ENCODE results near the gene ACOT8.

Gene ACOT8

GRCh38 chr20:45857114-45857881, at the start of gene ACOT8, which contains the start of gene ZSWIM3:
ACOT8 (minus strand) TSS chr20:45857392; CDS start chr20:45857315, 77 bp downstream.
ZSWIM3 (plus strand) TSS chr20:45857614; CDS start chr20:45857826, 212 bp downstream.
- Histone ChIP-seq H3K9me2 (replicated peaks; ENCODE audit: control insufficient read depth, low read length) (no peaks in the 10 kb centered on the region), H3K27ac (ENCODE audit: low read depth, low read length) (peak within 1 kb of the TSS; percentile 47), H3K36me3 (ENCODE audit: control insufficient read depth, low read length) (0 out of 2 replicates have a peak, but pooled peaks cover 6% of the 10 kb centered on the region), H3K4me3 (ENCODE audit: low read length) (peak within 1 kb of the TSS; percentile 78), H3K79me2 (ENCODE audit: control insufficient read depth, low read length) (peaks cover 31% of the 10 kb centered on the region), H4K20me1 (ENCODE audit: control insufficient read depth, insufficient read depth, low read depth, low read length) (no peaks in the 10 kb centered on the region), H3K4me2 (ENCODE audit: low read length) (peak within 1 kb of the TSS; percentile 82), H3K4me1 (ENCODE audit: control insufficient read depth, low read length) (peaks cover 22% of the 10 kb centered on the region), H3K9me3 (ENCODE audit: control insufficient read depth, insufficient read depth, low read length) (no peaks in the 10 kb centered on the region), H3F3A (ENCODE audit: control insufficient read depth, insufficient read depth) (no peaks in the 10 kb centered on the region), H3K27me3 (ENCODE audit: control insufficient read depth, low read length) (no peaks in the 10 kb centered on the region)
- TF ChIP-seq, protein P1, sequence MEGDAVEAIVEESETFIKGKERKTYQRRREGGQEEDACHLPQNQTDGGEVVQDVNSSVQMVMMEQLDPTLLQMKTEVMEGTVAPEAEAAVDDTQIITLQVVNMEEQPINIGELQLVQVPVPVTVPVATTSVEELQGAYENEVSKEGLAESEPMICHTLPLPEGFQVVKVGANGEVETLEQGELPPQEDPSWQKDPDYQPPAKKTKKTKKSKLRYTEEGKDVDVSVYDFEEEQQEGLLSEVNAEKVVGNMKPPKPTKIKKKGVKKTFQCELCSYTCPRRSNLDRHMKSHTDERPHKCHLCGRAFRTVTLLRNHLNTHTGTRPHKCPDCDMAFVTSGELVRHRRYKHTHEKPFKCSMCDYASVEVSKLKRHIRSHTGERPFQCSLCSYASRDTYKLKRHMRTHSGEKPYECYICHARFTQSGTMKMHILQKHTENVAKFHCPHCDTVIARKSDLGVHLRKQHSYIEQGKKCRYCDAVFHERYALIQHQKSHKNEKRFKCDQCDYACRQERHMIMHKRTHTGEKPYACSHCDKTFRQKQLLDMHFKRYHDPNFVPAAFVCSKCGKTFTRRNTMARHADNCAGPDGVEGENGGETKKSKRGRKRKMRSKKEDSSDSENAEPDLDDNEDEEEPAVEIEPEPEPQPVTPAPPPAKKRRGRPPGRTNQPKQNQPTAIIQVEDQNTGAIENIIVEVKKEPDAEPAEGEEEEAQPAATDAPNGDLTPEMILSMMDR (IDR thresholded peaks at IDR 0.05; ENCODE audit: low read depth, low read length, poor library complexity, severe bottlenecking), result no peak
- TF ChIP-seq EZH2phosphoT487 (IDR thresholded peaks at IDR 0.05; ENCODE audit: borderline replicate concordance, low read length), result no peak

DNA sequence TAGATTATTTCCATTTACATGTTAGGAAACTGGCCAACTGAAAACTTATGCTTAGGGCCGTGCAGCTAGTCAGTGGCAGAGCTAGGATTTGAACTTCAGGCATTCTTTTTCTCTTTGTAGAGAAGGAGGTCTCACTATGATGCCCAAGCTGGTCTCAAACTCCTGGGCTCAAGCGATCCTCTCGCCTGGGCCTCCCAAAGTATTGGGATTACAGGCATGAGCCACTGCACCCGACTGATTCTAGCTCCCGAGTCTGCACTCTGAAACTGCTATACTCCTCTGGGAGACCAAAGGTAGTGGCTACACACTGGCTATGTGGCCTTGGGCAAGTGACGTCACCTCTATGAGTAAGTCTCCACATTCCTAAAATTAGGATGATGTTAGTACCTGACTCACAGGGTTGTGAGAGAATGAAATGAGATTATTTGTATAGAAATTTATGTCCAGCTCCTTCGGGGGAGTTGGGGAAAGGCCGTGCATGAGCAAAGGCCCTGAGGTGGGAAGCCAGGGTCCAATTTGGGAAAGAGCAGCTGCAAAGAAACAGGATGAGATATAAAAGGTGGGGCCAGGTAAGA, 48.4 kb upstream of the ACOT8 start:
- no peaks in the 10 kb centered on the region for H3K36me3 ChIP-seq (ENCODE audit: control insufficient read depth, low read length)
- no peaks in the 10 kb centered on the region for H3K9me2 ChIP-seq (replicated peaks; ENCODE audit: control insufficient read depth, low read length)
- no peaks in the 10 kb centered on the region for H3K79me2 ChIP-seq (ENCODE audit: control insufficient read depth, low read length)
- no peak overlapping the region for H3K4me2 ChIP-seq (ENCODE audit: low read length)
- no peaks in the 10 kb centered on the region for H3F3A ChIP-seq (ENCODE audit: control insufficient read depth, insufficient read depth)
- no peaks in the 10 kb centered on the region for H3K9me3 ChIP-seq (ENCODE audit: control insufficient read depth, insufficient read depth, low read length)
- no peak overlapping the region for H3K27ac ChIP-seq (ENCODE audit: low read depth, low read length)
- H3K4me1 ChIP-seq (ENCODE audit: control insufficient read depth, low read length), result peaks cover 20% of the 10 kb centered on the region
- H4K20me1 ChIP-seq (ENCODE audit: control insufficient read depth, insufficient read depth, low read depth, low read length), result no peaks in the 10 kb centered on the region
- no peak overlapping the region for H3K4me3 ChIP-seq (ENCODE audit: low read length)
- no peak for TF ChIP-seq EZH2phosphoT487 (IDR thresholded peaks at IDR 0.05; ENCODE audit: borderline replicate concordance, low read length)
- TF ChIP-seq, protein P1 (IDR thresholded peaks at IDR 0.05; ENCODE audit: low read depth, low read length, poor library complexity, severe bottlenecking), result no peak
- H3K27me3 ChIP-seq (ENCODE audit: control insufficient read depth, low read length), result no peaks in the 10 kb centered on the region

- no peak for TF ChIP-seq EZH2phosphoT487 (IDR thresholded peaks at IDR 0.05; ENCODE audit: borderline replicate concordance, low read length)
- TF ChIP-seq, protein P1 (IDR thresholded peaks at IDR 0.05; ENCODE audit: low read depth, low read length, poor library complexity, severe bottlenecking), result no peak
- Histone ChIP-seq H3K79me2 (ENCODE audit: control insufficient read depth, low read length) (no peaks in the 10 kb centered on the region), H3K4me2 (ENCODE audit: low read length) (no peak overlapping the region), H3F3A (ENCODE audit: control insufficient read depth, insufficient read depth) (no peaks in the 10 kb centered on the region), H3K27ac (ENCODE audit: low read depth, low read length) (no peak overlapping the region), H3K9me2 (replicated peaks; ENCODE audit: control insufficient read depth, low read length) (no peaks in the 10 kb centered on the region), H4K20me1 (ENCODE audit: control insufficient read depth, insufficient read depth, low read depth, low read length) (no peaks in the 10 kb centered on the region), H3K4me1 (ENCODE audit: control insufficient read depth, low read length) (peaks cover 13% of the 10 kb centered on the region), H3K4me3 (ENCODE audit: low read length) (no peak overlapping the region), H3K9me3 (ENCODE audit: control insufficient read depth, insufficient read depth, low read length) (no peaks in the 10 kb centered on the region), H3K36me3 (ENCODE audit: control insufficient read depth, low read length) (no peaks in the 10 kb centered on the region), H3K27me3 (ENCODE audit: control insufficient read depth, low read length) (no peaks in the 10 kb centered on the region)
These were observed 47.7 kb upstream of the ACOT8 start for GRCh38 chr20:45904583-45905504.

Data from DOHH2 (cell line).